Mucosa of descending colon (tissue), 3 donors: Measurements from ENCODE around the gene SEPTIN12. TPM values are rescaled to one million over a fixed set of nuclear protein-coding genes. Genes with fewer than 3 reads are reported as not detected.

Experiments used
- ATAC-seq: fragments of 200-7000 bp; cut with Tn5 transposase; one replicate; pipeline ENCODE4 v1.9.1; 2020; ENCODE audit warnings: mild to moderate bottlenecking, moderate library complexity
- DNase-seq, 3 donors: peaks; one replicate each; pipeline ENCODE4 v3.0.0-alpha.2; 2020
- H3K36me3 ChIP-seq: fragments of 200-600 bp; one replicate; pipeline ENCODE4 v1.8.0; 2021; ENCODE audit warnings: low read depth, mild to moderate bottlenecking
- H3K4me1 ChIP-seq: fragments of 200-600 bp; one replicate; pipeline ENCODE4 v1.8.0; 2021; ENCODE audit warnings: low read depth, mild to moderate bottlenecking
- H3K4me3 ChIP-seq: fragments of 200-600 bp; one replicate; pipeline ENCODE4 v1.8.0; 2021; ENCODE audit warnings: mild to moderate bottlenecking
- H3K9me3 ChIP-seq: fragments of 200-600 bp; one replicate; pipeline ENCODE4 v1.8.0; 2021; ENCODE audit warnings: mild to moderate bottlenecking
- CTCF ChIP-seq: fragments of 200-600 bp; IDR thresholded peaks from one replicate; pipeline ENCODE4 v1.8.0; 2022; ENCODE audit warnings: antibody characterized with exemption, mild to moderate bottlenecking
- intact Hi-C, 2 donors: fragments of 100-400 bp; cut with DNase I in 1 of 2; cut with micrococcal nuclease in 1 of 2; formaldehyde crosslinking; loops; one replicate each; pipeline versions ENCODE4 v1.11.0 to v1.11.1; 2022; cut with DNase I, micrococcal nuclease
- total RNA-seq, 3 donors: library from RNA; stranded (reverse); fragmentation: NEBNext Ultra II Directional in 2 of 3; extraction: Animal tissue kit (Norgen Biotek cat#: 25700) in 2 of 3; gene quantifications; one replicate each; pipeline versions ENCODE4 v1.2.1 to v1.2.4, GENCODE V29; 2021 to 2023
- donor health status: DM: no; HTN: no; CAD: no; lungs with moderate emphysema.
- donor health status: DM: no; HTN: no; CAD: no.
- donor health status: DM: no; HTN: yes; CAD: no.

Gene SEPTIN12
- total RNA-seq, 3 donors from 2014 or later = 1.1 TPM; not detected in 2

GRCh38 chr16:4820652-4821051, 32.5 kb upstream of the SEPTIN12 start:
- no peak for DNase-seq
- TF ChIP-seq CTCF = no peak
- intact Hi-C loops = no loop called here

GRCh38 chr16:4814542-4815173, 26.5 kb upstream of the SEPTIN12 start:
- H3K36me3 ChIP-seq = no peaks in the 10 kb centered on the region
- no peak overlapping the region for H3K4me3 ChIP-seq
- DNase-seq (no peak), ATAC-seq (no peak)
- no peak for TF ChIP-seq CTCF
- intact Hi-C loops = no loop called here
- H3K4me1 ChIP-seq = no peaks in the 10 kb centered on the region
- H3K9me3 ChIP-seq = no peaks in the 10 kb centered on the region

More at GRCh38 chr16:4820652-4821051, 32.5 kb upstream of the SEPTIN12 start:
- H3K9me3 ChIP-seq = no peaks in the 10 kb centered on the region
- no peak overlapping the region for H3K4me3 ChIP-seq
- no peaks in the 10 kb centered on the region for H3K4me1 ChIP-seq
- peaks cover 3% of the 10 kb centered on the region for H3K36me3 ChIP-seq
- no peak for ATAC-seq

GRCh38 chr16:4814046-4814445, 25.9 kb upstream of the SEPTIN12 start:
- ATAC-seq = no peak
- H3K4me3 ChIP-seq = no peak overlapping the region
- no peaks in the 10 kb centered on the region for H3K36me3 ChIP-seq
- no peaks in the 10 kb centered on the region for H3K4me1 ChIP-seq
- DNase-seq = no peak
- intact Hi-C loops = no loop called here
- H3K9me3 ChIP-seq = no peaks in the 10 kb centered on the region
- no peak for TF ChIP-seq CTCF

GRCh38 chr16:4813251-4814003, 25.3 kb upstream of the SEPTIN12 start:
- no peak overlapping the region for H3K4me3 ChIP-seq
- no peaks in the 10 kb centered on the region for H3K4me1 ChIP-seq
- no peak for TF ChIP-seq CTCF
- ATAC-seq (no peak), DNase-seq (no peak)
- intact Hi-C loops = no loop called here
- no peaks in the 10 kb centered on the region for H3K36me3 ChIP-seq
- H3K9me3 ChIP-seq = no peaks in the 10 kb centered on the region

GRCh38 chr16:4811773-4812172, 23.6 kb upstream of the SEPTIN12 start:
- intact Hi-C loops = no loop called here

More at GRCh38 chr16:4811773-4812172, 23.6 kb upstream of the SEPTIN12 start:
- Histone ChIP-seq H3K9me3 (no peaks in the 10 kb centered on the region), H3K4me3 (no peak overlapping the region), H3K36me3 (no peaks in the 10 kb centered on the region), H3K4me1 (no peaks in the 10 kb centered on the region)
- no peak for TF ChIP-seq CTCF
- no peak for ATAC-seq
- DNase-seq = no peak
